SHP77 treated with DMSO at 0.1 percent for 48 hours (cell line): ENCODE data around the gene CFAP74.
A peak's percentile ranks its signal among the peaks of the same experiment; 100 is the strongest.

Source experiments
- DNase-seq: peaks from one replicate; lab custom pipeline; 2025; lab: John Stamatoyannopoulos, UW

CFAP74 gene

GRCh38 chr1:1914971-1915692, 88.5 kb downstream of the CFAP74 start, which contains the start of gene CALML6:
TSS of gene CALML6 (plus strand) at chr1:1915260. CDS start at chr1:1915281, 21 bp downstream.
- DNase-seq: no peak

- DNase-seq: no peak
Observed at GRCh38 chr1:1914101-1914970, 89.2 kb downstream of the CFAP74 start.

DNA sequence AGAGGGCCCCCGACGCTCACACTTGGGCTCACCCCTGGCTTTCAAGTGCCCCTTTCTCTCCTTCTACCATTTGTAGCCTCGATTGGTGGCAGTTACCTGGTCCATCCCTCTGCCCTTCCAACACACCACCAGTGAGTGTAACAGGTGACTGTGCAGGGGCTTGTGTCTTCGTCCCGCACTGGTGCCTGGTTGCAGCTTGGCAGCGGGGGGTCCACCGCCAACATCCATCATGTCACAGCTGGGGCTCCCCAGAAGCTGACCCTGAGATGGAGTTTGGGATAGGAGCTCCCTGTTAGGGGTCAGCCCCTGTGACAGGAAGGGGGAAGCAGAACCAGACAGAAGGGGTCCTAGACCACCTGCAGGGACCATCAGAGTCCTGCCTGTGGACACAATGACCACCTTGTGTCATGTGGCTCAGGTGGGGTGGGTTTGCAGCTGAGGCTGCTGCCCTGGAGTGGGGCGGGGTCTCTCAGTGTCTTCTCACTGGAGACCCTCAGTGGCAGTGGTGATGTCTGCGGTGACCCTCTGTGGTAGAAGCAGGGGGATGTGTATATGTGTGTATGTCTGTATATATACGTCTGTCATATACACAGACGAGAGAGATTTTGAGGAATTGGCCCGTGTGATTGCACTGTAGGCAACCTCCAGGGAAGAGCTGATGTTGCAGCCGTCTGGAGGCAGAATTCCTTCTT, 92.1 kb downstream of the CFAP74 start:
- no peak for DNase-seq

- DNase-seq: no peak
Observed at GRCh38 chr1:1910651-1911331, 92.8 kb downstream of the CFAP74 start.

GRCh38 chr1:1910033-1910465, 93.5 kb downstream of the CFAP74 start:
- DNase-seq: no peak

DNA sequence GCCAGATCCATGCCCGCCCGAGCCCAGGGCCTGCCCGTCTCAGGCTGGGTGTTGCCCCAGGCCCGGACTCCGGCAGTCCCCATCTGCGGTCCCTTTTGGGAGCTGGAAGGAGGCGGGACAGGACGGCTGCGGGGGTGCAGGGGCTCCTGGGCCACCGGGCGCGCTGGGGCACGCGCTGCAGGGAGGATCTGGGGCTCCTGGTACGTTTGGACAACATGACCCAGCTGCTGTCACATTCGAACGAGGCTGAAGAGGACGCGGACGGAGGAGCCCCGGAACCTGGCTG, 95.1 kb downstream of the CFAP74 start:
- no peak for DNase-seq

- DNase-seq: peak; percentile 77
Observed at GRCh38 chr1:1907098-1907736, 96.4 kb downstream of the CFAP74 start.

DNA sequence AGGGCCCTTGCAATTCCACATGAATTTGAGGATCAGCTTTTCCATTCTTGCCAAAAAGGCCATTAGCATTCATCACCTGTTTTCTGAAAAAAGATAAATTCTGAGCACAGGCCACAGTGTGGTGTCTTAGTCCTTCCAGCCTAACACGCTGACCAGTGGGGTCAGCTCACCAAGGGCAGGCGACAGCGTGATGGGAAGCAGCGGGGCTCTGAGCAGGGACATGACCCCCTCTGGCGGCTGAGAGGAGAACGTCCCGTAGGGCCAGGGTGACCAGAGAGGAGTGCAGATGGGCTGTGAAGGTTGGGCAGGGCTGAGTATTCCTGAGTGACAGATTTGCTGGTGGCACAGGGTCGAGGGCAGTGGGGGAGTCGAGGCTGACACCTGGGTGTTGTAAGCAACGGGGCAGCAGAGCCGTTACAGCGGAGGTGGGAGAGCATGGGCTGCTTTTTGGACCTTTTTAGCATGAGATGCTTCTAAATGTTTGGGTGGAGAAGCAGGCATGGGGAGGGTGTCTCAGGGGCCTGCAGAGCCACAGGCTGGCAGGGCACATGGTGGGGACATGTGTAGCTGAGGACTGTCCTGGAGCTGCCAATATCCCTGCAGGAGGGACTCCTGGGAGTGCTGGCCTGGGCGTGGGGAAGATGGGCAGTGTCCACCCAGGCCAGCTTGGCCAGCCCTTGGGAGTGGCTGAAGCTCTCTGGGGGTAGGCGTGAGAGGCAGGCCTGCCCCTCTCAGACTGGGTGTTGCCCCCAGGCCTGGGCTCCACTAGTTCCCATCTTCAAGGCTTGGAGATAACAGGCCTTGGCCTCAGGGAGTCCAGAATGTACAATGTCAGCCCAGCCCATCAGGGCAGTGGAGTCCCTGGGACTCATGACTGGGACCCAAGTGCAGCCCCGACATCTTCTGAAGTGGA, 97.1 kb downstream of the CFAP74 start:
- peak; percentile 70 for DNase-seq

DNA sequence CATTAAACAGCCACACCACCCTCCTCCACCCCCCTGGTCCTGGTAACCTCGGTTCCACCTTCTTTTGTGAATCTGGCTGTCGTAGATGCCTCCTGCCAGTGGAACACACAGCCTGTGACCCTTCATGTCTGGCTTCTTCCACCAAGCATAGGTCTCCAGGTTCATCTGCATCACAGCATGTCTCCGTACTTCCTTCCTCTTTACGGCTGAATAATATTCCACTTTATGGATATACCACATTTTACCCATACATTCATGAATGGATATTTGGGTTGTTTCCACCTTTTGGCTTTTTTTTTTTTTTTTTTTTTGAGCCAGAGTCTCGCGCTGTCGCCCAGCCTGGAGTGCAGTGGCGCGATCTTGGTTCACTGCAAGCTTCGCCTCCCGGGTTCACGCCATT, 100.4 kb downstream of the CFAP74 start:
- no peak for DNase-seq

- DNase-seq: no peak
Observed at GRCh38 chr1:1901641-1902294, 101.8 kb downstream of the CFAP74 start.

DNA sequence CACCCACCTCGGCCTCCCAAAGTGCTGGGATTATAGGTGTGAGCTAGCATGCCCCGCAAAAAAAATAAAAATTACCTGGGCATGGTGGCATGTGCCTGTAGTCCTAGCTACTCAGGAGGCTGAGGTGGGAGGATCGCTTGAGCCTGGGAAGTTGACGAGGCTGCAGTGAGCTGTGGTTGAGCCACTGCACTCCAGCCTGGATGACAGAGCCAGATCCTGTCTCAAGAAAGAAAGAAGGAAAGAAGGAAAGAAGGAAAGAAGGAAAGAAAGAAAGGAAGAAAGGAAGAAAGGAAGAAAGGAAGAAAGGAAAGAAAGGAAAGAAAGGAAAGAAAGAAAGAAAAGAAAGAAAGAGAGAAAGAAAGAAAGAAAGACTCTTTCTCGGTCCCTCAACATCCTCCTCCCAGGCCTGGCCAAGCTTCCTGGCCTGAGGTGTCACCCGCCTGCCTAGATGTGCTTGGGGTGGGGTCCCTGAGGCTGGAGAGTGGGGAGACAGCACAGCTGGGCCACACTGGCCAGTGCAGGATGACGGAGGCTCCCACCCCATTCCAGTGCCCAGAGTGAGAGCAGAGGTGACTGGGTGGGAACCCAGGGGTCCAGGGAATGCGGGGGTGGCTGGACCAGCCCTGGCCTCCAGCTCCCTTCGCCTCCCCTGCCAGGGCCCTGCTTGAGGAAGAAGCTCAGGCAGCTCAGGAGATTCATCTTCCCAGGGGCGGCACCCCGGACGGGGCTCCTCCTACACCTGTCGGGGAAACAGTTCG, 102.5 kb downstream of the CFAP74 start:
- DNase-seq: no peak

- DNase-seq: no peak
Observed at GRCh38 chr1:1899967-1900327, 103.6 kb downstream of the CFAP74 start.

- no peak for DNase-seq
Observed at GRCh38 chr1:1899266-1899966, 104.2 kb downstream of the CFAP74 start.

DNA sequence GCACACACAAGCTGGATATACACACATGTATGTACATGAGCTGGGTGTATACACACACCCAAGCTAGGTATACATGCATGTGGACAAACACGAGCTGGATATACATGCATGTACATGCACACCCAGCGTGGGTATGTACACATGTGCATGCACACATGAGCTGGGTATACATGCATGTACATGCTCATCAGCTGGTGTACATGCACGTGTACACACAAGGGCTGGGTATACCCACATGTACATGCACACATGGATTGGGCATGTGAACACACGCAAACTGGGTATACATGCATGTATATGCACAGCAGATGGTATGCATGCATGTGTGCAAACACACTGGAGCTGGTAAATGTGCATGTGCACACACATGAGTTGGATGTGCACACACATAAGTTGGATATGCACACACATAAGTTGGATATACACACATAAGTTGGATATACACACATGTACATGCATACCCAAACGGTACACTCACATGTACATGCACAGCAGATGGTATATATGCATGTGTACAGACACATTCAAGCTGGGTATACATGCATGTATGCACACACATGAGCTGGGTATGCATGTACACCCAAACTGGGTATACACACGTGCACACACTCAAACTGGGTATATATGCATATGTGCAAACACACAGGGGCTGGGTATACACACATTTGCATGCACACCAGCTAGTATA, 105.2 kb downstream of the CFAP74 start:
- no peak for DNase-seq

DNA sequence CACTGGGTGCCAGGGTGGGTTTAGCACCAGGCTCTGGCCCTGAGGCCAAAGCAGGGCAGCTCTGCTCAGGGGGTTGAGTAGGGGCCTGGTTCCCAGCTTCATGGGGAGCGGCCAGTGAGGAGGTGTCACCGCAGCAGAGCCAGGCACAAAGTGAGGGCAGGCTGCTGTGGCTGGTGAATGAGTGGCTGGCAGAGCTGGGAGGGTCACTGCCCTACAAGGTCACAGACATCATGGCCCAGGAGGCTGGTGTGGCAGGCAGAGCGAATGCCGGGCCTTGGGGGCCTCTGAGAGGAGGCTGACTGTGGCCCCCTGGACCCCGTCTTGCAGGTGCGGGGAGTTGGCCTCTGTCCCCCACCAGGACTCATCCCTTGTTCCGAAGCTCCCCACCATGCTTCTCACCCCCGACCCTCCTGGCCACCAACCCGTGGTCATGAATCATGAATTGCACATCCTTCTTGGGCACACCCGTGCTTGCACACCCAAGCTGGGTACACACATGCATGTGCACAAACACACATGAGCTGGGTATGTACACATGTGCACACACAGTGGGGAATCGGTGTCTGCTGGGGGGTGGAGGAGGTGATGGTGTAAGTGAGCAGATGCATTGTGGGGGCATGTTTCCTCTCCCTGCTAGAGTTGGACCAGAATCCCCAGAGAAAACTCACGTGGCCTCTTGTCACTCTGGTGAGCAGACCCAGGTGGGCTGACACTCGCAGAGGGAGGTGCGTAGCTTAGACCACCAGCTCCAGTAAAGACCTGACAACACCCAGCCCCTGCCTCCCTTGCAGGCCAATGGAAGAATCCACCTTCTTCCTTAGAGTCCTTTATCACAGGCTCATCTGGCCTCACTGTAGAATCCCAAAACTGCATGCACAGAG, 107.9 kb downstream of the CFAP74 start:
- DNase-seq: no peak

DNA sequence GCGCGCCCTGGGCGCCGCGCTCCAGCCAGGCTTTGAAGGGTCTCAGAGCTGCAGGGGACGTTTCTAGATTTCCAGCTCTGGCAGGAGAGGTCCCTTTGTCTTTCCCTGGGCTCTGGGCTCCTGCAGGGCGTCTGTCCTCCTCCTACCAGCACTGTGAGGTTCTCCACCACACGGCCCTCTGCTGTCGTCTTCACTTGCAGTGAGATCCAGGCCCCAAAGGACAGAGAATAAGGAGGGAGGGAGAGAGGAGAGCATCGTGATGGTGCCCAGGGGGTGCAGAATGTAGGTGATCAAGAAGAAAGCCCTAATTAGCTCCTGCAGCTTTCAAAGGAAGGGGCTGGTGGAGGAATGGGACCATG, 108.5 kb downstream of the CFAP74 start:
- DNase-seq: no peak

DNA sequence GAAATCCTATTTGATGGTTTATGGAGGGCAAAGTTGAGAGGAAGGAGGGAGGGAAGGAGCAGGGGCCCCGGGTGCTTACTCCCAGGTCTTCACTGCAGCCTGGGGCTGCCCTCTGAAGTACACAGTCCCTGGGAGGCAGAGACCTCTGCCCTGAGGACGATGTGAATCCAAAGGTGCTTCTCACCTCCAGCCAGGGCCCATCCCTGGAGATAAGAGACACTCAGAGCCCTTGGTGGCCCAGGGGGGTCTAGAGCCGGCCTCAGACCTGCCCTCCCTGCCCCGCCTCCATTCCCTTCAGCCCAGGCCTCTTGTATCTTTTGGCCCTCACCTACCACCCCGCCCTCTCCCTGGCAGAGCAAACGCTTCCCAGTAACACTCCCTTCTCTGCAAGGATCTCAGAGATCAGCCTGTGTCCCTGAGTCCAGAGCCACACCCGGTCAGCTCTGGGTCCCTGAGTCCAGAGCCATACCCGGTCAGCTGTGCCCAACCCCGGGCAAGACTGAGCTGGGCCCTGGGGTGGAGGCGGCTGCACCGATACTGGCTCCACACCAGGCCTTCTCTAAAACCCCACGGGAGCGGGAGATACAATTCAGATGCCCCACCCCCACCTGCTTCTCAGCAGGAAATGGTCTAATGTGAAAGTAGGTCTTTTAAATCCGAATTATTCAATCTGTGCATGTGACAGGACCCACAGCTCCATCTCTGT, 109.1 kb downstream of the CFAP74 start:
- DNase-seq: no peak
